ENCODE data around the gene S100A6. TPM values are rescaled to one million over a fixed set of nuclear protein-coding genes. Genes with fewer than 3 reads are reported as not detected.
A peak's percentile ranks its signal among the peaks of the same experiment; 100 is the strongest.

S100A6 gene
- total and polyA plus RNA-seq, 2 donors (not counting 1 experiment from before 2014, with no cell fraction given) = 1,280 to 4,042 TPM

GRCh38 chr1:153542956-153543711, 7.3 kb upstream of the S100A6 start:
- Histone ChIP-seq H3K27ac (ENCODE audit: insufficient read depth, low read length) (no peak overlapping the region), H3K4me3 (replicated peaks in 1 of 4; ENCODE audit: control extremely low read depth in 1 of 4, insufficient read depth in 1 of 4, low read depth in 3 of 4, low read length in 4 of 4) (peak overlapping the region in 1 of 4 experiments; percentile 71), H3K4me2 (ENCODE audit: extremely low read depth, insufficient read depth, low read length) (no peak overlapping the region), H3K27me3 (ENCODE audit: control insufficient read depth, insufficient read depth, low read length) (no peaks in the 10 kb centered on the region), H3K36me3 (ENCODE audit: control insufficient read depth, insufficient read depth, low read length) (no peaks in the 10 kb centered on the region), H3K79me2 (ENCODE audit: control insufficient read depth, insufficient read depth, low read length) (peaks cover 8% of the 10 kb centered on the region), H4K20me1 (ENCODE audit: control insufficient read depth, extremely low read depth, insufficient read depth, low read length) (no peaks in the 10 kb centered on the region), H3K9me3 (ENCODE audit: control insufficient read depth, insufficient read depth, low read depth, low read length) (no peaks in the 10 kb centered on the region), H2AFZ (ENCODE audit: low read length) (no peak overlapping the region), H3K4me1 (ENCODE audit: control insufficient read depth, extremely low read depth, insufficient read depth, low read length) (peaks cover 31% of the 10 kb centered on the region), H3K9ac (ENCODE audit: insufficient read depth, low read length) (no peak overlapping the region)
- DNase-seq (ENCODE audit: low read depth in 2 of 2) = peak in 1 of 2 donors; percentile 37
- TF ChIP-seq EZH2 (IDR thresholded peaks at IDR 0.05; ENCODE audit: low read length, missing control alignments) = no peak
- TF ChIP-seq, protein P1, sequence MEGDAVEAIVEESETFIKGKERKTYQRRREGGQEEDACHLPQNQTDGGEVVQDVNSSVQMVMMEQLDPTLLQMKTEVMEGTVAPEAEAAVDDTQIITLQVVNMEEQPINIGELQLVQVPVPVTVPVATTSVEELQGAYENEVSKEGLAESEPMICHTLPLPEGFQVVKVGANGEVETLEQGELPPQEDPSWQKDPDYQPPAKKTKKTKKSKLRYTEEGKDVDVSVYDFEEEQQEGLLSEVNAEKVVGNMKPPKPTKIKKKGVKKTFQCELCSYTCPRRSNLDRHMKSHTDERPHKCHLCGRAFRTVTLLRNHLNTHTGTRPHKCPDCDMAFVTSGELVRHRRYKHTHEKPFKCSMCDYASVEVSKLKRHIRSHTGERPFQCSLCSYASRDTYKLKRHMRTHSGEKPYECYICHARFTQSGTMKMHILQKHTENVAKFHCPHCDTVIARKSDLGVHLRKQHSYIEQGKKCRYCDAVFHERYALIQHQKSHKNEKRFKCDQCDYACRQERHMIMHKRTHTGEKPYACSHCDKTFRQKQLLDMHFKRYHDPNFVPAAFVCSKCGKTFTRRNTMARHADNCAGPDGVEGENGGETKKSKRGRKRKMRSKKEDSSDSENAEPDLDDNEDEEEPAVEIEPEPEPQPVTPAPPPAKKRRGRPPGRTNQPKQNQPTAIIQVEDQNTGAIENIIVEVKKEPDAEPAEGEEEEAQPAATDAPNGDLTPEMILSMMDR (conservative IDR thresholded peaks at IDR 0.05 in 1 of 2, IDR thresholded peaks at IDR 0.05 in 1 of 2; ENCODE audit: low read depth in 1 of 2, low read length in 2 of 2) = no peak

- H3K4me1 ChIP-seq (ENCODE audit: control insufficient read depth, extremely low read depth, insufficient read depth, low read length) = peaks cover 27% of the 10 kb centered on the region
- H3K79me2 ChIP-seq (ENCODE audit: control insufficient read depth, insufficient read depth, low read length) = peaks cover 8% of the 10 kb centered on the region
- H3K9ac ChIP-seq (ENCODE audit: insufficient read depth, low read length) = no peak overlapping the region
- DNase-seq (ENCODE audit: low read depth in 2 of 2) = no peak
- H3K9me3 ChIP-seq (ENCODE audit: control insufficient read depth, insufficient read depth, low read depth, low read length) = no peaks in the 10 kb centered on the region
- H3K27me3 ChIP-seq (ENCODE audit: control insufficient read depth, insufficient read depth, low read length) = no peaks in the 10 kb centered on the region
- no peak overlapping the region for H3K4me2 ChIP-seq (ENCODE audit: extremely low read depth, insufficient read depth, low read length)
- H3K36me3 ChIP-seq (ENCODE audit: control insufficient read depth, insufficient read depth, low read length) = no peaks in the 10 kb centered on the region
- no peak for TF ChIP-seq EZH2 (IDR thresholded peaks at IDR 0.05; ENCODE audit: low read length, missing control alignments)
- TF ChIP-seq, protein P1 (conservative IDR thresholded peaks at IDR 0.05 in 1 of 2, IDR thresholded peaks at IDR 0.05 in 1 of 2; ENCODE audit: low read depth in 1 of 2, low read length in 2 of 2) = no peak
- H2AFZ ChIP-seq (ENCODE audit: low read length) = no peak overlapping the region
- H3K4me3 ChIP-seq (replicated peaks in 1 of 4; ENCODE audit: control extremely low read depth in 1 of 4, insufficient read depth in 1 of 4, low read depth in 3 of 4, low read length in 4 of 4) = no peak overlapping the region
- no peak overlapping the region for H3K27ac ChIP-seq (ENCODE audit: insufficient read depth, low read length)
- no peaks in the 10 kb centered on the region for H4K20me1 ChIP-seq (ENCODE audit: control insufficient read depth, extremely low read depth, insufficient read depth, low read length)
Measured at GRCh38 chr1:153541641-153542590, 6.1 kb upstream of the S100A6 start.
